ENCODE measurements around the gene OOSP1. TPM values are rescaled to one million over a fixed set of nuclear protein-coding genes. Genes with fewer than 3 reads are reported as not detected.

Gene OOSP1
- total and polyA plus RNA-seq, 2 experiments from 2014 or later = not detected

DNA sequence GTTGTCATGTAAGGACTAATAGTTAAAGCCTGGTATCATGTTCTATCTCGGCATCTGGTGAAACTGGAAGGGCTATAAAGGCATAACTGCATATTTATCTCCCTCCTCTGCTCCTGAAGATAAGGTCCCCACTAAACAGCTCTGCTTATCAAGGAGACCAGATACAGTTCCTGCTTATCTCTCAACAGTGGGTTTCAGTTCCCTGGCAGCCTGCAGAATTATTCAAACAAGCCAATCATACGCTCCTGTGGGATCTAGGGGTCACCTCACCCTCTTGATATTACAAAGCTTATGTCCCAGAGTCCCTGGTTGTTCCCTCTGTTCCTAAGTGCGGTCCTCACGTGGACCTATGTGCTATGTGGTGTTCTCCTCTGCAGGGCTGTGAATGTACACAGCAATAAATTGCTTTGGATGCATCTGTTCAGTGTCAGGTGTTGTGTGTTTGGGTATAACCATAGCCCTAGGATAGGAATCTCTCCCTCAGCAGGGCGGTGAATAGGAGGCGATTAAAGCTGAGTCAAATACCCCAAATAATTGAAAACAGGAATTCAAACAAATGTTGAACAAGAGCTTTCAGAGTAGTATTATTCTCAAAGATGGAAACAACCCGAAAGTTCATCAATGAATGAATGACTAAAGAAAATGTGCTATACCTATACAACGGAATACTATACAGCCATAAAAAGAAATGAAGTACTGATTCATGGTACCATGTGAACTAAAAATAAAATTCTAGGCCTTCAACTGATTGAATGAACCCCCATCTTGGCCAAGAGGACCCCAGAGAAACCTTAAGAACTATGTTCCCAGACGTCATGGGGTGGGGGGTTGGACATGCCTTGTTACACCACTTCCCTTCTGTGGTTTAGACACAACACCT, 22.5 kb downstream of the OOSP1 start:
- peaks cover 19% of the 10 kb centered on the region; the same call in 2 of the 3 replicates for H3K4me1 Mint-ChIP-seq
- H3K4me3 ChIP-seq = no peak overlapping the region
- H3K27ac ChIP-seq (ENCODE audit: low read depth) = no peak overlapping the region
- H3K27me3 Mint-ChIP-seq (ENCODE audit: insufficient read depth, low read depth, poor library complexity) = no peaks in the 10 kb centered on the region
- no peak for ATAC-seq
- no peaks in the 10 kb centered on the region for H3K9me2 ChIP-seq (ENCODE audit: insufficient read depth)
- no peak overlapping the region for H3K4me3 Mint-ChIP-seq
- no peaks in the 10 kb centered on the region for H3K36me3 ChIP-seq (ENCODE audit: insufficient read depth)
- H3K4me2 ChIP-seq = no peak overlapping the region
- TF ChIP-seq, protein P1, sequence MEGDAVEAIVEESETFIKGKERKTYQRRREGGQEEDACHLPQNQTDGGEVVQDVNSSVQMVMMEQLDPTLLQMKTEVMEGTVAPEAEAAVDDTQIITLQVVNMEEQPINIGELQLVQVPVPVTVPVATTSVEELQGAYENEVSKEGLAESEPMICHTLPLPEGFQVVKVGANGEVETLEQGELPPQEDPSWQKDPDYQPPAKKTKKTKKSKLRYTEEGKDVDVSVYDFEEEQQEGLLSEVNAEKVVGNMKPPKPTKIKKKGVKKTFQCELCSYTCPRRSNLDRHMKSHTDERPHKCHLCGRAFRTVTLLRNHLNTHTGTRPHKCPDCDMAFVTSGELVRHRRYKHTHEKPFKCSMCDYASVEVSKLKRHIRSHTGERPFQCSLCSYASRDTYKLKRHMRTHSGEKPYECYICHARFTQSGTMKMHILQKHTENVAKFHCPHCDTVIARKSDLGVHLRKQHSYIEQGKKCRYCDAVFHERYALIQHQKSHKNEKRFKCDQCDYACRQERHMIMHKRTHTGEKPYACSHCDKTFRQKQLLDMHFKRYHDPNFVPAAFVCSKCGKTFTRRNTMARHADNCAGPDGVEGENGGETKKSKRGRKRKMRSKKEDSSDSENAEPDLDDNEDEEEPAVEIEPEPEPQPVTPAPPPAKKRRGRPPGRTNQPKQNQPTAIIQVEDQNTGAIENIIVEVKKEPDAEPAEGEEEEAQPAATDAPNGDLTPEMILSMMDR (conservative IDR thresholded peaks at IDR 0.05; ENCODE audit: low read depth in 2 of 2) = no peak
- no peak for TF ChIP-seq ZNF114 (CRISPR knock-in tag; IDR thresholded peaks at IDR 0.05)
- TF ChIP-seq STAT1 (IDR thresholded peaks at IDR 0.05; ENCODE audit: unreplicated experiment) = no peak
- no peak for TF ChIP-seq ZNF331 (CRISPR knock-in tag; IDR thresholded peaks at IDR 0.05; ENCODE audit: low read depth)
- TF ChIP-seq, protein P2, sequence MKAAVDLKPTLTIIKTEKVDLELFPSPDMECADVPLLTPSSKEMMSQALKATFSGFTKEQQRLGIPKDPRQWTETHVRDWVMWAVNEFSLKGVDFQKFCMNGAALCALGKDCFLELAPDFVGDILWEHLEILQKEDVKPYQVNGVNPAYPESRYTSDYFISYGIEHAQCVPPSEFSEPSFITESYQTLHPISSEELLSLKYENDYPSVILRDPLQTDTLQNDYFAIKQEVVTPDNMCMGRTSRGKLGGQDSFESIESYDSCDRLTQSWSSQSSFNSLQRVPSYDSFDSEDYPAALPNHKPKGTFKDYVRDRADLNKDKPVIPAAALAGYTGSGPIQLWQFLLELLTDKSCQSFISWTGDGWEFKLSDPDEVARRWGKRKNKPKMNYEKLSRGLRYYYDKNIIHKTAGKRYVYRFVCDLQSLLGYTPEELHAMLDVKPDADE (IDR thresholded peaks at IDR 0.05) = no peak
- TF ChIP-seq, protein P3, sequence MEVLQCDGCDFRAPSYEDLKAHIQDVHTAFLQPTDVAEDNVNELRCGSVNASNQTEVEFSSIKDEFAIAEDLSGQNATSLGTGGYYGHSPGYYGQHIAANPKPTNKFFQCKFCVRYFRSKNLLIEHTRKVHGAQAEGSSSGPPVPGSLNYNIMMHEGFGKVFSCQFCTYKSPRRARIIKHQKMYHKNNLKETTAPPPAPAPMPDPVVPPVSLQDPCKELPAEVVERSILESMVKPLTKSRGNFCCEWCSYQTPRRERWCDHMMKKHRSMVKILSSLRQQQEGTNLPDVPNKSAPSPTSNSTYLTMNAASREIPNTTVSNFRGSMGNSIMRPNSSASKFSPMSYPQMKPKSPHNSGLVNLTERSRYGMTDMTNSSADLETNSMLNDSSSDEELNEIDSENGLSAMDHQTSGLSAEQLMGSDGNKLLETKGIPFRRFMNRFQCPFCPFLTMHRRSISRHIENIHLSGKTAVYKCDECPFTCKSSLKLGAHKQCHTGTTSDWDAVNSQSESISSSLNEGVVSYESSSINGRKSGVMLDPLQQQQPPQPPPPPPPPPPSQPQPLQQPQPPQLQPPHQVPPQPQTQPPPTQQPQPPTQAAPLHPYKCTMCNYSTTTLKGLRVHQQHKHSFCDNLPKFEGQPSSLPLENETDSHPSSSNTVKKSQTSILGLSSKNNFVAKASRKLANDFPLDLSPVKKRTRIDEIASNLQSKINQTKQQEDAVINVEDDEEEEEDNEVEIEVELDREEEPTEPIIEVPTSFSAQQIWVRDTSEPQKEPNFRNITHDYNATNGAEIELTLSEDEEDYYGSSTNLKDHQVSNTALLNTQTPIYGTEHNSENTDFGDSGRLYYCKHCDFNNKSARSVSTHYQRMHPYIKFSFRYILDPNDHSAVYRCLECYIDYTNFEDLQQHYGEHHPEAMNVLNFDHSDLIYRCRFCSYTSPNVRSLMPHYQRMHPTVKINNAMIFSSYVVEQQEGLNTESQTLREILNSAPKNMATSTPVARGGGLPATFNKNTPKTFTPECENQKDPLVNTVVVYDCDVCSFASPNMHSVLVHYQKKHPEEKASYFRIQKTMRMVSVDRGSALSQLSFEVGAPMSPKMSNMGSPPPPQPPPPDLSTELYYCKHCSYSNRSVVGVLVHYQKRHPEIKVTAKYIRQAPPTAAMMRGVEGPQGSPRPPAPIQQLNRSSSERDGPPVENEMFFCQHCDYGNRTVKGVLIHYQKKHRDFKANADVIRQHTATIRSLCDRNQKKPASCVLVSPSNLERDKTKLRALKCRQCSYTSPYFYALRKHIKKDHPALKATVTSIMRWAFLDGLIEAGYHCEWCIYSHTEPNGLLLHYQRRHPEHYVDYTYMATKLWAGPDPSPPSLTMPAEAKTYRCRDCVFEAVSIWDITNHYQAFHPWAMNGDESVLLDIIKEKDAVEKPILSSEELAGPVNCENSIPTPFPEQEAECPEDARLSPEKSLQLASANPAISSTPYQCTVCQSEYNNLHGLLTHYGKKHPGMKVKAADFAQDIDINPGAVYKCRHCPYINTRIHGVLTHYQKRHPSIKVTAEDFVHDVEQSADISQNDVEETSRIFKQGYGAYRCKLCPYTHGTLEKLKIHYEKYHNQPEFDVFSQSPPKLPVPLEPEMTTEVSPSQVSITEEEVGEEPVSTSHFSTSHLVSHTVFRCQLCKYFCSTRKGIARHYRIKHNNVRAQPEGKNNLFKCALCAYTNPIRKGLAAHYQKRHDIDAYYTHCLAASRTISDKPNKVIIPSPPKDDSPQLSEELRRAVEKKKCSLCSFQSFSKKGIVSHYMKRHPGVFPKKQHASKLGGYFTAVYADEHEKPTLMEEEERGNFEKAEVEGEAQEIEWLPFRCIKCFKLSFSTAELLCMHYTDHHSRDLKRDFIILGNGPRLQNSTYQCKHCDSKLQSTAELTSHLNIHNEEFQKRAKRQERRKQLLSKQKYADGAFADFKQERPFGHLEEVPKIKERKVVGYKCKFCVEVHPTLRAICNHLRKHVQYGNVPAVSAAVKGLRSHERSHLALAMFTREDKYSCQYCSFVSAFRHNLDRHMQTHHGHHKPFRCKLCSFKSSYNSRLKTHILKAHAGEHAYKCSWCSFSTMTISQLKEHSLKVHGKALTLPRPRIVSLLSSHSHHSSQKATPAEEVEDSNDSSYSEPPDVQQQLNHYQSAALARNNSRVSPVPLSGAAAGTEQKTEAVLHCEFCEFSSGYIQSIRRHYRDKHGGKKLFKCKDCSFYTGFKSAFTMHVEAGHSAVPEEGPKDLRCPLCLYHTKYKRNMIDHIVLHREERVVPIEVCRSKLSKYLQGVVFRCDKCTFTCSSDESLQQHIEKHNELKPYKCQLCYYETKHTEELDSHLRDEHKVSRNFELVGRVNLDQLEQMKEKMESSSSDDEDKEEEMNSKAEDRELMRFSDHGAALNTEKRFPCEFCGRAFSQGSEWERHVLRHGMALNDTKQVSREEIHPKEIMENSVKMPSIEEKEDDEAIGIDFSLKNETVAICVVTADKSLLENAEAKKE (CRISPR knock-in tag; IDR thresholded peaks at IDR 0.05) = no peak
- TF ChIP-seq, protein P4, sequence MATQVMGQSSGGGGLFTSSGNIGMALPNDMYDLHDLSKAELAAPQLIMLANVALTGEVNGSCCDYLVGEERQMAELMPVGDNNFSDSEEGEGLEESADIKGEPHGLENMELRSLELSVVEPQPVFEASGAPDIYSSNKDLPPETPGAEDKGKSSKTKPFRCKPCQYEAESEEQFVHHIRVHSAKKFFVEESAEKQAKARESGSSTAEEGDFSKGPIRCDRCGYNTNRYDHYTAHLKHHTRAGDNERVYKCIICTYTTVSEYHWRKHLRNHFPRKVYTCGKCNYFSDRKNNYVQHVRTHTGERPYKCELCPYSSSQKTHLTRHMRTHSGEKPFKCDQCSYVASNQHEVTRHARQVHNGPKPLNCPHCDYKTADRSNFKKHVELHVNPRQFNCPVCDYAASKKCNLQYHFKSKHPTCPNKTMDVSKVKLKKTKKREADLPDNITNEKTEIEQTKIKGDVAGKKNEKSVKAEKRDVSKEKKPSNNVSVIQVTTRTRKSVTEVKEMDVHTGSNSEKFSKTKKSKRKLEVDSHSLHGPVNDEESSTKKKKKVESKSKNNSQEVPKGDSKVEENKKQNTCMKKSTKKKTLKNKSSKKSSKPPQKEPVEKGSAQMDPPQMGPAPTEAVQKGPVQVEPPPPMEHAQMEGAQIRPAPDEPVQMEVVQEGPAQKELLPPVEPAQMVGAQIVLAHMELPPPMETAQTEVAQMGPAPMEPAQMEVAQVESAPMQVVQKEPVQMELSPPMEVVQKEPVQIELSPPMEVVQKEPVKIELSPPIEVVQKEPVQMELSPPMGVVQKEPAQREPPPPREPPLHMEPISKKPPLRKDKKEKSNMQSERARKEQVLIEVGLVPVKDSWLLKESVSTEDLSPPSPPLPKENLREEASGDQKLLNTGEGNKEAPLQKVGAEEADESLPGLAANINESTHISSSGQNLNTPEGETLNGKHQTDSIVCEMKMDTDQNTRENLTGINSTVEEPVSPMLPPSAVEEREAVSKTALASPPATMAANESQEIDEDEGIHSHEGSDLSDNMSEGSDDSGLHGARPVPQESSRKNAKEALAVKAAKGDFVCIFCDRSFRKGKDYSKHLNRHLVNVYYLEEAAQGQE (IDR thresholded peaks at IDR 0.05; ENCODE audit: unreplicated experiment) = no peak
- TF ChIP-seq CREB1 (CRISPR knock-in tag; IDR thresholded peaks at IDR 0.05; ENCODE audit: low read depth) = no peak
- no peak for TF ChIP-seq NANOG (IDR thresholded peaks at IDR 0.05; ENCODE audit: borderline replicate concordance)
- TF ChIP-seq JUNB (IDR thresholded peaks at IDR 0.05; ENCODE audit: unreplicated experiment) = no peak
- TF ChIP-seq POLR2AphosphoS5 (IDR thresholded peaks at IDR 0.05; ENCODE audit: low read depth) = no peak
- no peak for TF ChIP-seq EZH2phosphoT487 (IDR thresholded peaks at IDR 0.05; ENCODE audit: unreplicated experiment)
- no peak for TF ChIP-seq EZH2 (IDR thresholded peaks at IDR 0.05; ENCODE audit: low read depth, unreplicated experiment)
- no peaks in the 10 kb centered on the region for H3K27me3 ChIP-seq (ENCODE audit: insufficient read depth)
- peaks cover 9% of the 10 kb centered on the region for H3K4me1 ChIP-seq (ENCODE audit: insufficient read depth)
- H2AFZ ChIP-seq = no peak overlapping the region
- DNase-seq (ENCODE audit: low spot score) = no peak
- no peaks in the 10 kb centered on the region for H3F3A ChIP-seq (replicated peaks; ENCODE audit: low read depth)
- H3K79me2 ChIP-seq (replicated peaks; ENCODE audit: insufficient read depth) = no peaks in the 10 kb centered on the region
- H4K20me1 ChIP-seq (replicated peaks; ENCODE audit: insufficient read depth) = no peaks in the 10 kb centered on the region
- H3K36me3 Mint-ChIP-seq (ENCODE audit: low read depth) = no peaks in the 10 kb centered on the region
- no peaks in the 10 kb centered on the region for H3K9me3 Mint-ChIP-seq
- no peak overlapping the region for H3K27ac Mint-ChIP-seq
